CD1c-positive myeloid dendritic cell (primary cell): ENCODE measurements around the gene CNTNAP1.
A peak's percentile ranks its signal among the peaks of the same experiment; 100 is the strongest.

ENCODE experiments used
- DNase-seq: peaks from one replicate; pipeline ENCODE4 v3.0.0-alpha.2; 2016; ENCODE audit errors: extremely low spot score

CNTNAP1 gene

GRCh38 chr17:42685831-42686230, 3.5 kb downstream of the CNTNAP1 start:
- DNase-seq: no peak

- DNase-seq: no peak
These were observed 4.3 kb downstream of the CNTNAP1 start for GRCh38 chr17:42686520-42687128.

- no peak for DNase-seq
These were observed 5.5 kb downstream of the CNTNAP1 start for GRCh38 chr17:42687707-42688320.

GRCh38 chr17:42690596-42690995, 8.3 kb downstream of the CNTNAP1 start:
- no peak for DNase-seq

- DNase-seq: no peak
These were observed 8.8 kb downstream of the CNTNAP1 start for GRCh38 chr17:42691021-42691545.

- DNase-seq: no peak
These were observed 10.2 kb downstream of the CNTNAP1 start for GRCh38 chr17:42692489-42692888.

GRCh38 chr17:42694524-42694923, 12.2 kb downstream of the CNTNAP1 start:
- DNase-seq: no peak

GRCh38 chr17:42695500-42695899, 13.2 kb downstream of the CNTNAP1 start:
- DNase-seq: no peak

GRCh38 chr17:42697108-42697811, 14.9 kb downstream of the CNTNAP1 start:
- no peak for DNase-seq

- DNase-seq: no peak
These were observed 16.5 kb downstream of the CNTNAP1 start for GRCh38 chr17:42698736-42699414.

- DNase-seq: no peak
These were observed 17.0 kb downstream of the CNTNAP1 start for GRCh38 chr17:42699415-42699740.

- DNase-seq: no peak
These were observed 18.4 kb downstream of the CNTNAP1 start for GRCh38 chr17:42700586-42701289.

GRCh38 chr17:42702446-42702845, 20.1 kb downstream of the CNTNAP1 start:
- no peak for DNase-seq

GRCh38 chr17:42704490-42704836, 22.1 kb downstream of the CNTNAP1 start:
- DNase-seq: no peak

- no peak for DNase-seq
These were observed 22.6 kb downstream of the CNTNAP1 start for GRCh38 chr17:42704837-42705494.

GRCh38 chr17:42706732-42707131, 24.4 kb downstream of the CNTNAP1 start:
- no peak for DNase-seq

GRCh38 chr17:42708588-42708987, 26.3 kb downstream of the CNTNAP1 start:
- DNase-seq: no peak

GRCh38 chr17:42709561-42709960, 27.2 kb downstream of the CNTNAP1 start:
- no peak for DNase-seq

- peak; percentile 75 for DNase-seq
These were observed 38.8 kb downstream of the CNTNAP1 start for GRCh38 chr17:42720996-42721583.

- DNase-seq: no peak
These were observed 41.3 kb downstream of the CNTNAP1 start for GRCh38 chr17:42723636-42724035.

- DNase-seq: no peak
These were observed 42.8 kb downstream of the CNTNAP1 start for GRCh38 chr17:42725143-42725542.
